GM23338 (cell line): ENCODE results near the gene SLC41A3. TPM values are rescaled to one million over a fixed set of nuclear protein-coding genes. Genes with fewer than 3 reads are reported as not detected.

ENCODE experiments used
- ATAC-seq: fragments of 200-7000 bp; cut with Tn5 transposase; 3 replicates; pipeline ENCODE4 v1.9.1; 2020
- DNase-seq: peaks from one replicate; pipeline ENCODE4 v3.0.0-alpha.2; 2015; ENCODE audit warnings: low spot score
- H2AFZ ChIP-seq: fragments of 200-600 bp; sonication (generic); 2 replicates; pipeline ENCODE4 v1.8.0; 2016; ENCODE audit warnings: antibody characterized with exemption, mild to moderate bottlenecking, moderate library complexity
- H3F3A ChIP-seq: fragments of 200-600 bp; sonication (generic); replicated peaks from 2 replicates; pipeline ENCODE4 v1.8.0; 2017; ENCODE audit warnings: antibody characterized with exemption, mixed run types, low read depth
- H3K27ac ChIP-seq: fragments of 200-600 bp; sonication (generic); 2 replicates; pipeline ENCODE4 v1.6.1; 2016; ENCODE audit warnings: low read depth
- H3K27me3 ChIP-seq: fragments of 200-600 bp; sonication (generic); 2 replicates; pipeline ENCODE4 v1.8.0; 2016; ENCODE audit warnings: mild to moderate bottlenecking, mixed run types, moderate library complexity; ENCODE audit not compliant: insufficient read depth
- H3K36me3 ChIP-seq: fragments of 200-600 bp; sonication (generic); 2 replicates; pipeline ENCODE4 v1.8.0; 2016; ENCODE audit warnings: mild to moderate bottlenecking; ENCODE audit not compliant: insufficient read depth
- H3K4me1 ChIP-seq: fragments of 200-600 bp; sonication (generic); 2 replicates; pipeline ENCODE4 v1.8.0; 2016; ENCODE audit warnings: mild to moderate bottlenecking, moderate library complexity; ENCODE audit not compliant: insufficient read depth
- H3K4me2 ChIP-seq: fragments of 200-600 bp; sonication (generic); 2 replicates; pipeline ENCODE4 v1.7.1; 2017; ENCODE audit warnings: mixed run types
- H3K4me3 ChIP-seq: fragments of 200-600 bp; sonication (generic); 2 replicates; pipeline ENCODE4 v1.6.1; 2016; ENCODE audit warnings: mixed run types
- H3K79me2 ChIP-seq: fragments of 200-600 bp; sonication (generic); replicated peaks from 2 replicates; pipeline ENCODE4 v1.8.0; 2017; ENCODE audit warnings: mild to moderate bottlenecking; ENCODE audit not compliant: insufficient read depth
- H3K9me2 ChIP-seq: fragments of 200-600 bp; sonication (generic); 2 replicates; pipeline ENCODE4 v1.8.0; 2017; ENCODE audit not compliant: insufficient read depth
- H4K20me1 ChIP-seq: fragments of 200-600 bp; sonication (generic); replicated peaks from 2 replicates; pipeline ENCODE4 v1.8.0; 2017; ENCODE audit warnings: mild to moderate bottlenecking; ENCODE audit not compliant: insufficient read depth
- H3K27ac Mint-ChIP-seq: 2 replicates; pipeline ENCODE4 v1.8.0; 2020; ENCODE audit warnings: inconsistent platforms, mild to moderate bottlenecking, moderate library complexity, mixed read lengths
- H3K27me3 Mint-ChIP-seq: 3 replicates; pipeline ENCODE4 v1.8.0; 2022; ENCODE audit warnings: low read depth, mild to moderate bottlenecking, moderate library complexity, mixed read lengths, inconsistent platforms; ENCODE audit not compliant: insufficient read depth, poor library complexity
- H3K36me3 Mint-ChIP-seq: 3 replicates; pipeline ENCODE4 v1.8.0; 2021; ENCODE audit warnings: low read depth, mild to moderate bottlenecking, inconsistent platforms, moderate library complexity, mixed read lengths
- H3K4me1 Mint-ChIP-seq: 3 replicates; pipeline ENCODE4 v1.8.0; 2020; ENCODE audit warnings: mild to moderate bottlenecking, inconsistent platforms, mixed read lengths
- H3K4me3 Mint-ChIP-seq: 3 replicates; pipeline ENCODE4 v1.8.0; 2021; ENCODE audit warnings: moderate library complexity, mild to moderate bottlenecking, inconsistent platforms, mixed read lengths
- H3K9me3 Mint-ChIP-seq: 3 replicates; pipeline ENCODE4 v1.8.0; 2020; ENCODE audit warnings: moderate library complexity, mild to moderate bottlenecking, inconsistent platforms, mixed read lengths
- CREB1 ChIP-seq: fragments of 250-450 bp; sonication (Bioruptor Pico); IDR thresholded peaks from 2 replicates; pipeline ENCODE4 v1.5.0; 2020; ENCODE audit warnings: low read depth, mild to moderate bottlenecking, moderate library complexity
- CTCF ChIP-seq, 2 experiments: fragments of 200-600 bp in 1 of 2; sonication (generic) in 1 of 2; conservative IDR thresholded peaks; 2 replicates each; pipeline versions ENCODE4 v1.5.1 to v1.6.1; 2016 to 2017; ENCODE audit warnings: antibody characterized with exemption in 2 of 2, low read depth in 2 of 2, mild to moderate bottlenecking in 2 of 2, moderate library complexity in 1 of 2
- EZH2 ChIP-seq: fragments of 200-600 bp; sonication (generic); IDR thresholded peaks from one replicate; pipeline ENCODE4 v1.8.0; 2017; ENCODE audit warnings: antibody characterized with exemption, mild to moderate bottlenecking, low read depth; ENCODE audit not compliant: unreplicated experiment
- EZH2phosphoT487 ChIP-seq: fragments of 200-600 bp; sonication (generic); IDR thresholded peaks from one replicate; pipeline ENCODE4 v1.8.1; 2018; ENCODE audit warnings: antibody characterized with exemption; ENCODE audit not compliant: unreplicated experiment
- JUNB ChIP-seq: IDR thresholded peaks from one replicate; pipeline ENCODE4 v1.6.1; 2016; ENCODE audit warnings: antibody characterized with exemption; ENCODE audit not compliant: unreplicated experiment
- NANOG ChIP-seq: IDR thresholded peaks from 2 replicates; pipeline ENCODE4 v1.6.1; 2016; ENCODE audit warnings: antibody characterized with exemption, borderline replicate concordance
- POLR2AphosphoS5 ChIP-seq: IDR thresholded peaks from 2 replicates; pipeline ENCODE4 v1.6.1; 2016; ENCODE audit warnings: antibody characterized with exemption, low read depth
- REST ChIP-seq: IDR thresholded peaks from one replicate; pipeline ENCODE4 v1.6.1; 2018; ENCODE audit warnings: antibody characterized with exemption; ENCODE audit not compliant: unreplicated experiment
- STAT1 ChIP-seq: IDR thresholded peaks from one replicate; pipeline ENCODE4 v1.6.1; 2016; ENCODE audit warnings: antibody characterized with exemption; ENCODE audit not compliant: unreplicated experiment
- ZNF114 ChIP-seq: fragments of 250-450 bp; sonication (Bioruptor Pico); IDR thresholded peaks from 2 replicates; pipeline ENCODE4 v1.5.0; 2020; ENCODE audit warnings: mild to moderate bottlenecking, moderate library complexity
- ZNF331 ChIP-seq: fragments of 250-450 bp; sonication (Bioruptor Pico); IDR thresholded peaks from 2 replicates; pipeline ENCODE4 v1.5.0; 2020; ENCODE audit warnings: low read depth, mild to moderate bottlenecking, moderate library complexity
- ZNF462 ChIP-seq: fragments of 250-450 bp; sonication (Bioruptor Pico); IDR thresholded peaks from 2 replicates; pipeline ENCODE4 v1.5.0; 2020; ENCODE audit warnings: mild to moderate bottlenecking, moderate library complexity
- polyA plus RNA-seq: library from polyadenylated mRNA; unstranded; fragments of >200 nt; fragmentation: Nextera tagmentation; extraction: Ambion mirVana; gene quantifications from 2 replicates; pipeline ENCODE4 v1.2.1, GENCODE V29; 2016
- total RNA-seq: library from RNA; depleted of rRNA; stranded (reverse); fragments of >200 nt; shearing (Covaris generic); gene quantifications from 2 replicates; pipeline ENCODE4 v1.2.3, GENCODE V29; 2014

SLC41A3 gene
- total and polyA plus RNA-seq, 2 experiments from 2014 or later = 12.1 to 29.8 TPM

- H3K9me3 Mint-ChIP-seq = peaks cover 3% of the 10 kb centered on the region; the same call in 1 of the 3 replicates
- no peaks in the 10 kb centered on the region for H3K27me3 ChIP-seq
- H3K4me3 Mint-ChIP-seq = no peak overlapping the region
- H3K27ac Mint-ChIP-seq = no peak overlapping the region
- H3F3A ChIP-seq = no peaks in the 10 kb centered on the region
- H3K4me3 ChIP-seq = no peak overlapping the region
- no peak overlapping the region for H3K27ac ChIP-seq
- TF ChIP-seq NANOG = no peak
- no peak for TF ChIP-seq JUNB
- no peak for TF ChIP-seq EZH2phosphoT487
- TF ChIP-seq REST = no peak
- no peak for TF ChIP-seq CTCF (conservative IDR thresholded peaks at IDR 0.05; ENCODE audit: low read depth in 2 of 2)
- no peak for TF ChIP-seq STAT1
- TF ChIP-seq ZNF462 (CRISPR knock-in tag) = no peak
- TF ChIP-seq ZNF331 (CRISPR knock-in tag) = no peak
- no peak for TF ChIP-seq POLR2AphosphoS5
- TF ChIP-seq CREB1 (CRISPR knock-in tag) = no peak
- TF ChIP-seq ZNF114 (CRISPR knock-in tag) = no peak
- no peak for TF ChIP-seq EZH2
- H3K79me2 ChIP-seq = no peaks in the 10 kb centered on the region
- no peaks in the 10 kb centered on the region for H3K4me1 Mint-ChIP-seq
- H3K36me3 Mint-ChIP-seq = no peaks in the 10 kb centered on the region
- H4K20me1 ChIP-seq = no peaks in the 10 kb centered on the region
- H3K27me3 Mint-ChIP-seq = peaks cover 2% of the 10 kb centered on the region
- no peak for ATAC-seq
- DNase-seq = no peak
- H3K4me1 ChIP-seq = no peaks in the 10 kb centered on the region
- no peaks in the 10 kb centered on the region for H3K36me3 ChIP-seq
- no peak overlapping the region for H2AFZ ChIP-seq
- no peak overlapping the region for H3K4me2 ChIP-seq
- H3K9me2 ChIP-seq = no peaks in the 10 kb centered on the region
Measured at GRCh38 chr3:126107957-126108675, 24.2 kb upstream of the SLC41A3 start.
